Gastrocnemius medialis (tissue), 4 donors: ENCODE results near the gene C5orf15.

Source experiments
- POLR2A ChIP-seq, 2 donors: fragments of 450-650 bp; IDR thresholded peaks; one replicate each; pipeline ENCODE4 v1.6.1; 2017; ENCODE audit warnings: antibody characterized with exemption in 2 of 2, mild to moderate bottlenecking in 2 of 2, moderate library complexity in 2 of 2
- TF ChIP-seq, protein P1 (sequence below), 5 experiments: fragments of 450-650 bp in 3 of 5; fragments of 200-600 bp in 2 of 5; sonication (generic) in 2 of 5; IDR thresholded peaks in 4 of 5; conservative IDR thresholded peaks in 1 of 5; 1 replicate in 4 of 5; 2 replicates in 1 of 5; pipeline ENCODE4 v1.5.1; 2016 to 2019; ENCODE audit warnings: antibody characterized with exemption in 5 of 5, mild to moderate bottlenecking in 3 of 5, moderate library complexity in 3 of 5

DNA sequence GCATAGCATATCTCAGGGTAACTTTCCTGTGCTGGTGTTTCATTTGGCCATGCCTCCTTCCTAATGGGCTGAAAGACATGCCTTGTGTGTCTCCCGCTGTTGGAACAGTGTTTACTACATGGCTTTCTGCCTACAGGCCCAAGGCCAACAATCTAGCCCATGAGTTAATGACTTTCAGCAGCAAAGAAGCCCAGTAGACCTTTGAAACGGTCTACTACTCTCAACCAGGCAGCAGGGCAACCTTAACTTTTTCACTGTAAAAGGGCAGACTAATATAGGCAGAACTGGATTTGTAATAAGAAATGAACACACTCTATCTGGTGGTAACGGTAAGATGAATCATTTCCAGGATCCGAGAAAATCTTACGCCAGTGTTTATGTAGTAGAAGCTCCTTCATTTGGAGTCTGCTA lies 21.0 kb downstream of the C5orf15 start:
- TF ChIP-seq POLR2A (IDR thresholded peaks at IDR 0.05): no peak
- TF ChIP-seq, protein P1, sequence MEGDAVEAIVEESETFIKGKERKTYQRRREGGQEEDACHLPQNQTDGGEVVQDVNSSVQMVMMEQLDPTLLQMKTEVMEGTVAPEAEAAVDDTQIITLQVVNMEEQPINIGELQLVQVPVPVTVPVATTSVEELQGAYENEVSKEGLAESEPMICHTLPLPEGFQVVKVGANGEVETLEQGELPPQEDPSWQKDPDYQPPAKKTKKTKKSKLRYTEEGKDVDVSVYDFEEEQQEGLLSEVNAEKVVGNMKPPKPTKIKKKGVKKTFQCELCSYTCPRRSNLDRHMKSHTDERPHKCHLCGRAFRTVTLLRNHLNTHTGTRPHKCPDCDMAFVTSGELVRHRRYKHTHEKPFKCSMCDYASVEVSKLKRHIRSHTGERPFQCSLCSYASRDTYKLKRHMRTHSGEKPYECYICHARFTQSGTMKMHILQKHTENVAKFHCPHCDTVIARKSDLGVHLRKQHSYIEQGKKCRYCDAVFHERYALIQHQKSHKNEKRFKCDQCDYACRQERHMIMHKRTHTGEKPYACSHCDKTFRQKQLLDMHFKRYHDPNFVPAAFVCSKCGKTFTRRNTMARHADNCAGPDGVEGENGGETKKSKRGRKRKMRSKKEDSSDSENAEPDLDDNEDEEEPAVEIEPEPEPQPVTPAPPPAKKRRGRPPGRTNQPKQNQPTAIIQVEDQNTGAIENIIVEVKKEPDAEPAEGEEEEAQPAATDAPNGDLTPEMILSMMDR (IDR thresholded peaks at IDR 0.05 in 4 of 5, conservative IDR thresholded peaks at IDR 0.05 in 1 of 5): no peak
